Ammon's horn (tissue), 1 donor: Measurements from ENCODE around the gene PCSK5.
"Not testable (repeated sequence)": the region's sequence is repeated elsewhere in the genome, so short reads cannot be mapped to it uniquely, and the experiment has no call there.

Experiments
- DNase-seq: peaks from one replicate; pipeline ENCODE4 v3.0.0-alpha.2; 2016; ENCODE audit warnings: low spot score

The PCSK5 gene

GRCh38 chr9:76313771-76314170 lies 423.3 kb downstream of the PCSK5 start:
- no peak for DNase-seq

- no peak for DNase-seq
Measured at GRCh38 chr9:76314321-76314720, 423.8 kb downstream of the PCSK5 start.

- DNase-seq = no peak
Measured at GRCh38 chr9:76316069-76316468, 425.6 kb downstream of the PCSK5 start.

- not testable (repeated sequence) for DNase-seq
Measured at GRCh38 chr9:76319466-76319865, 429.0 kb downstream of the PCSK5 start.

- DNase-seq = no peak
Measured at GRCh38 chr9:76321195-76321828, 430.8 kb downstream of the PCSK5 start.

GRCh38 chr9:76322810-76323209 lies 432.3 kb downstream of the PCSK5 start:
- DNase-seq = no peak

GRCh38 chr9:76323490-76323889 lies 433.0 kb downstream of the PCSK5 start:
- no peak for DNase-seq

- not testable (repeated sequence) for DNase-seq
Measured at GRCh38 chr9:76324030-76324429, 433.6 kb downstream of the PCSK5 start.

GRCh38 chr9:76330034-76330433 lies 439.6 kb downstream of the PCSK5 start:
- DNase-seq = no peak

GRCh38 chr9:76333388-76333787 lies 442.9 kb downstream of the PCSK5 start:
- no peak for DNase-seq

GRCh38 chr9:76333964-76334363 lies 443.5 kb downstream of the PCSK5 start:
- no peak for DNase-seq

- DNase-seq = no peak
Measured at GRCh38 chr9:76336027-76336426, 445.6 kb downstream of the PCSK5 start.

GRCh38 chr9:76338418-76338817 lies 447.9 kb downstream of the PCSK5 start:
- DNase-seq = no peak

- DNase-seq = no peak
Measured at GRCh38 chr9:76341616-76342015, 451.1 kb downstream of the PCSK5 start.

GRCh38 chr9:76342201-76342600 lies 451.7 kb downstream of the PCSK5 start:
- no peak for DNase-seq

GRCh38 chr9:76342858-76343257 lies 452.4 kb downstream of the PCSK5 start:
- DNase-seq = no peak

GRCh38 chr9:76349865-76350264 lies 459.4 kb downstream of the PCSK5 start:
- no peak for DNase-seq

GRCh38 chr9:76351006-76351405 lies 460.5 kb downstream of the PCSK5 start:
- DNase-seq = no peak

GRCh38 chr9:76352026-76352620 lies 461.6 kb downstream of the PCSK5 start:
- DNase-seq = no peak

GRCh38 chr9:76353280-76353679 lies 462.8 kb downstream of the PCSK5 start:
- no peak for DNase-seq

GRCh38 chr9:76354221-76354620 lies 463.7 kb downstream of the PCSK5 start:
- DNase-seq = no peak

- no peak for DNase-seq
Measured at GRCh38 chr9:76355886-76356285, 465.4 kb downstream of the PCSK5 start.

GRCh38 chr9:76357555-76357954 lies 467.1 kb downstream of the PCSK5 start:
- DNase-seq = no peak

- DNase-seq = no peak
Measured at GRCh38 chr9:76358628-76359280, 468.3 kb downstream of the PCSK5 start.
